Measurements from ENCODE around the gene DRD1.

Gene DRD1

GRCh38 chr5:175469916-175470315 lies 25.9 kb upstream of the DRD1 start:
- no peak overlapping the region for H3K4me3 ChIP-seq (ENCODE audit: low read length)
- no peak for DNase-seq (ENCODE audit: low read depth)
- no peak for TF ChIP-seq CTCF (conservative IDR thresholded peaks at IDR 0.05; ENCODE audit: low read depth, low read length)

- DNase-seq (ENCODE audit: low read depth) = no peak
- no peak overlapping the region for H3K4me3 ChIP-seq (ENCODE audit: low read length)
- no peak for TF ChIP-seq CTCF (conservative IDR thresholded peaks at IDR 0.05; ENCODE audit: low read depth, low read length)
Measured at GRCh38 chr5:175468892-175469291, 24.9 kb upstream of the DRD1 start.

- H3K4me3 ChIP-seq (ENCODE audit: low read length) = no peak overlapping the region
- TF ChIP-seq CTCF (conservative IDR thresholded peaks at IDR 0.05; ENCODE audit: low read depth, low read length) = no peak
- DNase-seq (ENCODE audit: low read depth) = no peak
Measured at GRCh38 chr5:175467983-175468690, 24.2 kb upstream of the DRD1 start.

- no peak for DNase-seq (ENCODE audit: low read depth)
- no peak for TF ChIP-seq CTCF (conservative IDR thresholded peaks at IDR 0.05; ENCODE audit: low read depth, low read length)
- H3K4me3 ChIP-seq (ENCODE audit: low read length) = no peak overlapping the region
Measured at GRCh38 chr5:175466700-175467318, 22.8 kb upstream of the DRD1 start.

- no peak overlapping the region for H3K4me3 ChIP-seq (ENCODE audit: low read length)
- no peak for DNase-seq (ENCODE audit: low read depth)
- no peak for TF ChIP-seq CTCF (conservative IDR thresholded peaks at IDR 0.05; ENCODE audit: low read depth, low read length)
Measured at GRCh38 chr5:175465282-175465681, 21.3 kb upstream of the DRD1 start.

GRCh38 chr5:175464942-175465233 lies 20.9 kb upstream of the DRD1 start:
- no peak overlapping the region for H3K4me3 ChIP-seq (ENCODE audit: low read length)
- no peak for DNase-seq (ENCODE audit: low read depth)
- TF ChIP-seq CTCF (conservative IDR thresholded peaks at IDR 0.05; ENCODE audit: low read depth, low read length) = no peak
